Neural cell (in vitro differentiated cells): ENCODE measurements around the gene NID2. TPM values are rescaled to one million over a fixed set of nuclear protein-coding genes. Genes with fewer than 3 reads are reported as not detected.

ENCODE experiments used
- H2AFZ ChIP-seq: fragments of 200-600, 300-800 bp; sonication (generic), shearing (Covaris generic); 2 replicates; pipeline ENCODE4 v1.6.0; 2014; ENCODE audit warnings: low read depth, mild to moderate bottlenecking, antibody characterized with exemption, low read length, moderate library complexity
- H3F3A ChIP-seq: fragments of 200-600 bp; shearing (Covaris generic); 2 replicates; pipeline ENCODE4 v1.6.1; 2016; ENCODE audit warnings: mild to moderate bottlenecking, moderate library complexity, mixed read lengths, antibody characterized with exemption, low read length; ENCODE audit not compliant: insufficient read depth, poor library complexity, severe bottlenecking
- H3K27ac ChIP-seq: fragments of 200-600, 300-800 bp; sonication (generic), shearing (Covaris generic); 2 replicates; pipeline ENCODE4 v1.5.1; 2014; ENCODE audit warnings: mild to moderate bottlenecking, low read length, moderate library complexity
- H3K27me3 ChIP-seq: fragments of 300-800, 200-600 bp; sonication (generic), shearing (Covaris generic); 2 replicates; pipeline ENCODE4 v1.6.0; 2014; ENCODE audit warnings: mild to moderate bottlenecking, low read depth, low read length, moderate library complexity; ENCODE audit not compliant: insufficient read depth
- H3K36me3 ChIP-seq: fragments of 300-800, 200-600 bp; sonication (generic), shearing (Covaris generic); 2 replicates; pipeline ENCODE4 v1.5.1; 2014; ENCODE audit warnings: mild to moderate bottlenecking, antibody characterized with exemption, low read length, moderate library complexity; ENCODE audit not compliant: insufficient read depth
- H3K4me2 ChIP-seq: fragments of 300-800, 200-600 bp; sonication (generic), shearing (Covaris generic); 2 replicates; pipeline ENCODE4 v1.6.0; 2014; ENCODE audit warnings: mild to moderate bottlenecking, low read length
- H3K4me3 ChIP-seq: fragments of 300-800, 200-600 bp; sonication (generic), shearing (Covaris generic); 2 replicates; pipeline ENCODE4 v1.5.1; 2014; ENCODE audit warnings: mild to moderate bottlenecking, low read length, moderate library complexity
- H3K79me2 ChIP-seq: fragments of 200-600 bp; shearing (Covaris generic); replicated peaks from 2 replicates; pipeline ENCODE4 v1.6.0; 2014; ENCODE audit warnings: mild to moderate bottlenecking, low read length, moderate library complexity; ENCODE audit not compliant: insufficient read depth
- H3K9ac ChIP-seq: fragments of 300-800, 200-600 bp; sonication (generic), shearing (Covaris generic); 2 replicates; pipeline ENCODE4 v1.6.1; 2016; ENCODE audit warnings: mild to moderate bottlenecking, low read length, mixed read lengths
- H3K9me2 ChIP-seq: fragments of 200-600 bp; shearing (Covaris generic); 2 replicates; pipeline ENCODE4 v1.6.1; 2016; ENCODE audit warnings: mild to moderate bottlenecking, low read length, mixed read lengths; ENCODE audit not compliant: insufficient read depth
- H3K9me3 ChIP-seq: fragments of 200-600, 300-800 bp; sonication (generic), shearing (Covaris generic); 2 replicates; pipeline ENCODE4 v1.6.1; 2016; ENCODE audit warnings: mild to moderate bottlenecking, mixed run types, low read length, moderate library complexity, mixed read lengths
- H4K20me1 ChIP-seq: fragments of 200-600 bp; shearing (Covaris generic); 2 replicates; pipeline ENCODE4 v1.6.1; 2016; ENCODE audit warnings: mild to moderate bottlenecking, mixed run types; ENCODE audit not compliant: insufficient read depth
- CTCF ChIP-seq: fragments of 450-650 bp; IDR thresholded peaks from 2 replicates; pipeline ENCODE4 v1.5.1; 2014; ENCODE audit warnings: antibody characterized with exemption, mild to moderate bottlenecking, moderate library complexity; ENCODE audit not compliant: poor library complexity, severe bottlenecking
- EP300 ChIP-seq: fragments of 450-650 bp; conservative IDR thresholded peaks from 2 replicates; pipeline ENCODE4 v1.6.1; 2014; ENCODE audit warnings: antibody characterized with exemption, mild to moderate bottlenecking, moderate library complexity; ENCODE audit not compliant: poor library complexity, severe bottlenecking
- EZH2 ChIP-seq: fragments of 200-600, 300-800 bp; shearing (Covaris generic), sonication (generic); IDR thresholded peaks from 2 replicates; pipeline ENCODE4 v1.6.1; 2014; ENCODE audit warnings: antibody characterized with exemption, low read length, borderline replicate concordance, mild to moderate bottlenecking; ENCODE audit not compliant: insufficient read depth, poor library complexity, severe bottlenecking
- MXI1 ChIP-seq: fragments of 450-650 bp; conservative IDR thresholded peaks from 2 replicates; pipeline ENCODE4 v1.6.1; 2014; ENCODE audit warnings: antibody characterized with exemption, mild to moderate bottlenecking; ENCODE audit not compliant: poor library complexity, severe bottlenecking
- POLR2AphosphoS5 ChIP-seq: IDR thresholded peaks from 2 replicates; pipeline ENCODE4 v1.6.1; 2012
- RAD21 ChIP-seq: fragments of 450-650 bp; conservative IDR thresholded peaks from 2 replicates; pipeline ENCODE4 v1.6.1; 2014; ENCODE audit warnings: antibody characterized with exemption, mild to moderate bottlenecking, moderate library complexity
- REST ChIP-seq: IDR thresholded peaks from 2 replicates; pipeline ENCODE4 v1.6.1; 2012; ENCODE audit warnings: borderline replicate concordance
- SMC3 ChIP-seq: fragments of 450-650 bp; conservative IDR thresholded peaks from 2 replicates; pipeline ENCODE4 v1.6.1; 2014; ENCODE audit warnings: antibody characterized with exemption, mild to moderate bottlenecking, moderate library complexity; ENCODE audit not compliant: poor library complexity
- TAF1 ChIP-seq: IDR thresholded peaks from 2 replicates; pipeline ENCODE4 v1.6.1; 2012; ENCODE audit warnings: low read depth
- polyA plus RNA-seq: library from polyadenylated mRNA; depleted of rRNA; stranded (reverse); fragments of >200 nt; gene quantifications from 2 replicates; pipeline ENCODE4 v1.2.3, GENCODE V29; 2014

NID2 gene
- polyA plus RNA-seq, 1 donor from 2014 or later, result 1.1 TPM

- no peak overlapping the region for H3K27ac ChIP-seq
Observed at GRCh38 chr14:52007211-52007610, 61.6 kb downstream of the NID2 start.

GRCh38 chr14:52006361-52006760, 62.5 kb downstream of the NID2 start:
- no peak overlapping the region for H3K4me2 ChIP-seq
- H3K27ac ChIP-seq, result no peak overlapping the region
- no peak overlapping the region for H3K4me3 ChIP-seq
- H3K9me2 ChIP-seq, result no peaks in the 10 kb centered on the region
- H3K36me3 ChIP-seq, result peaks cover 14% of the 10 kb centered on the region
- H2AFZ ChIP-seq, result no peak overlapping the region
- no peaks in the 10 kb centered on the region for H4K20me1 ChIP-seq
- TF ChIP-seq EP300 (no peak), TAF1 (no peak), SMC3 (no peak)
- H3K27me3 ChIP-seq, result no peaks in the 10 kb centered on the region
- H3K9ac ChIP-seq, result no peak overlapping the region
- H3F3A ChIP-seq, result no peaks in the 10 kb centered on the region
- no peaks in the 10 kb centered on the region for H3K9me3 ChIP-seq
- H3K79me2 ChIP-seq, result no peaks in the 10 kb centered on the region

More at GRCh38 chr14:52007211-52007610, 61.6 kb downstream of the NID2 start:
- TF ChIP-seq EP300 (no peak), SMC3 (no peak), MXI1 (no peak), EZH2 (no peak), TAF1 (no peak), REST (no peak), CTCF (no peak), POLR2AphosphoS5 (no peak), RAD21 (no peak)
- Histone ChIP-seq H2AFZ (no peak overlapping the region), H3K27me3 (no peaks in the 10 kb centered on the region), H3K36me3 (peaks cover 13% of the 10 kb centered on the region), H3K4me2 (no peak overlapping the region), H3K9me3 (no peaks in the 10 kb centered on the region), H3K9me2 (no peaks in the 10 kb centered on the region), H3K9ac (no peak overlapping the region), H3F3A (no peaks in the 10 kb centered on the region), H3K4me3 (no peak overlapping the region), H3K79me2 (no peaks in the 10 kb centered on the region), H4K20me1 (no peaks in the 10 kb centered on the region)

- Histone ChIP-seq H3K36me3 (peaks cover 18% of the 10 kb centered on the region), H2AFZ (no peak overlapping the region), H3K27ac (no peak overlapping the region)
Observed at GRCh38 chr14:52005625-52006024, 63.2 kb downstream of the NID2 start.

More at GRCh38 chr14:52005625-52006024, 63.2 kb downstream of the NID2 start:
- TF ChIP-seq RAD21, result no peak
- no peak for TF ChIP-seq SMC3
- no peak for TF ChIP-seq TAF1
- no peak for TF ChIP-seq EZH2
- TF ChIP-seq MXI1, result no peak
- TF ChIP-seq CTCF, result no peak
- TF ChIP-seq EP300, result no peak
- no peak for TF ChIP-seq REST
- no peak for TF ChIP-seq POLR2AphosphoS5
- Histone ChIP-seq H3K9me2 (no peaks in the 10 kb centered on the region), H3K9ac (no peak overlapping the region), H3K4me2 (no peak overlapping the region), H3K27me3 (no peaks in the 10 kb centered on the region), H4K20me1 (no peaks in the 10 kb centered on the region), H3K4me3 (no peak overlapping the region), H3F3A (no peaks in the 10 kb centered on the region), H3K9me3 (no peaks in the 10 kb centered on the region), H3K79me2 (no peaks in the 10 kb centered on the region)
